ENCODE results near the gene ERMARD.

Gene ERMARD

GRCh38 chr6:169783971-169784820, 32.8 kb downstream of the ERMARD start:
- no peak for DNase-seq (ENCODE audit: low spot score)

- no peak for DNase-seq (ENCODE audit: low spot score)
These were observed 33.5 kb downstream of the ERMARD start for GRCh38 chr6:169784821-169785340.

- no peak for DNase-seq (ENCODE audit: low spot score)
These were observed 34.1 kb downstream of the ERMARD start for GRCh38 chr6:169785566-169785965.

GRCh38 chr6:169786349-169786748, 34.9 kb downstream of the ERMARD start:
- DNase-seq (ENCODE audit: low spot score), result no peak

GRCh38 chr6:169787797-169788196, 36.4 kb downstream of the ERMARD start:
- no peak for DNase-seq (ENCODE audit: low spot score)

GRCh38 chr6:169788809-169789145, 37.4 kb downstream of the ERMARD start:
- no peak for DNase-seq (ENCODE audit: low spot score)

GRCh38 chr6:169789146-169789943, 37.9 kb downstream of the ERMARD start:
- no peak for DNase-seq (ENCODE audit: low spot score)

GRCh38 chr6:169789944-169790927, 38.8 kb downstream of the ERMARD start:
- DNase-seq (ENCODE audit: low spot score), result peak; percentile 82

- DNase-seq (ENCODE audit: low spot score), result no peak
These were observed 40.3 kb downstream of the ERMARD start for GRCh38 chr6:169791721-169792131.

- no peak for DNase-seq (ENCODE audit: low spot score)
These were observed 41.0 kb downstream of the ERMARD start for GRCh38 chr6:169792306-169793015.

- no peak for DNase-seq (ENCODE audit: low spot score)
These were observed 42.0 kb downstream of the ERMARD start for GRCh38 chr6:169793408-169793807.

- DNase-seq (ENCODE audit: low spot score), result no peak
These were observed 43.1 kb downstream of the ERMARD start for GRCh38 chr6:169794317-169795055.

- no peak for DNase-seq (ENCODE audit: low spot score)
These were observed 43.8 kb downstream of the ERMARD start for GRCh38 chr6:169795196-169795595.

- no peak for DNase-seq (ENCODE audit: low spot score)
These were observed 47.5 kb downstream of the ERMARD start for GRCh38 chr6:169798764-169799473.

GRCh38 chr6:169799474-169799926, 48.1 kb downstream of the ERMARD start:
- no peak for DNase-seq (ENCODE audit: low spot score)

GRCh38 chr6:169800116-169800667, 48.8 kb downstream of the ERMARD start:
- no peak for DNase-seq (ENCODE audit: low spot score)

- DNase-seq (ENCODE audit: low spot score), result peak; percentile 34
These were observed 49.4 kb downstream of the ERMARD start for GRCh38 chr6:169800668-169801395.

- no peak for DNase-seq (ENCODE audit: low spot score)
These were observed 50.2 kb downstream of the ERMARD start for GRCh38 chr6:169801396-169802160.
